ENCODE measurements around the gene C16orf95. TPM values are rescaled to one million over a fixed set of nuclear protein-coding genes. Genes with fewer than 3 reads are reported as not detected.

Gene C16orf95
- total and polyA plus RNA-seq, 2 of the 4 experiments (the other 2 are of a cell fraction): 2.0 to 4.7 TPM

GRCh38 chr16:87295259-87295658 lies 21.9 kb downstream of the C16orf95 start:
- Histone ChIP-seq H3K4me1 (ENCODE audit: control insufficient read depth, insufficient read depth, low read length) (no peaks in the 10 kb centered on the region), H3K4me2 (ENCODE audit: low read depth, low read length) (no peak overlapping the region), H3K4ac (ENCODE audit: low read depth, low read length) (no peak overlapping the region), H2BK5ac (ENCODE audit: low read depth, low read length, poor library complexity, severe bottlenecking) (no peak overlapping the region), H2AK9ac (replicated peaks; ENCODE audit: low read depth, low read length, poor library complexity) (no peak overlapping the region), H2BK20ac (ENCODE audit: low read depth, low read length) (no peak overlapping the region), H4K20me1 (ENCODE audit: insufficient read depth, low read length) (no peaks in the 10 kb centered on the region), H4K91ac (ENCODE audit: insufficient read depth, low read depth, low read length) (no peak overlapping the region), H3K27ac (ENCODE audit: insufficient read depth, low read length) (no peak overlapping the region), H3K36me3 (ENCODE audit: control insufficient read depth, insufficient read depth, low read length) (no peaks in the 10 kb centered on the region), H2AFZ (replicated peaks; ENCODE audit: low read length, poor library complexity) (no peak overlapping the region), H2AK5ac (ENCODE audit: low read depth, low read length) (no peak overlapping the region), H3K9me3 (ENCODE audit: control insufficient read depth, insufficient read depth, low read length) (peaks cover 6% of the 10 kb centered on the region), H3K79me1 (ENCODE audit: low read depth in 1 of 2, low read length in 2 of 2) (no peaks in the 10 kb centered on the region), H3K4me3 (ENCODE audit: insufficient read depth, low read depth, low read length) (no peak overlapping the region), H3K18ac (ENCODE audit: low read depth, low read length) (no peak overlapping the region), H3K56ac (ENCODE audit: extremely low read depth, insufficient read depth, low read length) (no peak overlapping the region), H2BK15ac (ENCODE audit: low read depth, low read length) (no peak overlapping the region), H4K8ac (ENCODE audit: low read depth in 2 of 2, low read length in 2 of 2) (no peak overlapping the region), H3K14ac (replicated peaks; ENCODE audit: low read depth, low read length) (no peak overlapping the region; the same call in 1 of the 2 replicates), H4K5ac (ENCODE audit: low read depth, low read length) (no peak overlapping the region), H3K9me1 (ENCODE audit: insufficient read depth, low read length) (no peaks in the 10 kb centered on the region), H3K27me3 (ENCODE audit: control insufficient read depth, insufficient read depth, low read length) (peaks cover 2% of the 10 kb centered on the region; the same call in 1 of the 2 replicates), H2BK120ac (ENCODE audit: low read depth, low read length) (no peak overlapping the region), H3K9ac (ENCODE audit: low read depth, low read length) (no peak overlapping the region), H3K23ac (ENCODE audit: low read depth, low read length) (no peak overlapping the region)
- no TSS peak for BruUV-seq (replicated peaks)
- TF ChIP-seq MAFK (IDR thresholded peaks at IDR 0.05; ENCODE audit: low read depth, low read length) (no peak), FOS (IDR thresholded peaks at IDR 0.05; ENCODE audit: low read depth, low read length) (no peak), POLR2A (IDR thresholded peaks at IDR 0.05; ENCODE audit: low read depth, low read length) (no peak), RAD21 (IDR thresholded peaks at IDR 0.05; ENCODE audit: low read length) (no peak), RFX5 (IDR thresholded peaks at IDR 0.05; ENCODE audit: low read depth, low read length) (no peak), USF2 (IDR thresholded peaks at IDR 0.05; ENCODE audit: low read depth, low read length) (no peak), RCOR1 (IDR thresholded peaks at IDR 0.05; ENCODE audit: insufficient replicate concordance, low read length) (no peak), SMC3 (IDR thresholded peaks at IDR 0.05; ENCODE audit: low read depth, low read length) (no peak), MXI1 (IDR thresholded peaks at IDR 0.05; ENCODE audit: borderline replicate concordance, low read depth, low read length) (no peak), MAZ (IDR thresholded peaks at IDR 0.05; ENCODE audit: borderline replicate concordance, low read depth, low read length) (no peak), CTCF (conservative IDR thresholded peaks at IDR 0.05; ENCODE audit: low read depth, low read length) (no peak), BHLHE40 (IDR thresholded peaks at IDR 0.05; ENCODE audit: low read depth, low read length) (no peak), NFE2L2 (IDR thresholded peaks at IDR 0.05; ENCODE audit: low read depth, low read length) (no peak), ELK1 (IDR thresholded peaks at IDR 0.05; ENCODE audit: borderline replicate concordance, low read depth, low read length) (no peak), CEBPB (IDR thresholded peaks at IDR 0.05; ENCODE audit: low read depth, low read length) (no peak), CHD1 (IDR thresholded peaks at IDR 0.05; ENCODE audit: low read depth, low read length) (no peak)
- intact Hi-C loops (cut with micrococcal nuclease) (no loop called here), in situ Hi-C loops (cut with MboI; ENCODE audit: low sequenced_read_pairs) (no loop called here), dilution Hi-C loops (cut with HindIII; ENCODE audit: low sequenced_read_pairs, unreplicated experiment) (no loop called here)
- CTCF ChIA-PET: no interaction called here
- 100% methylated on average over 2 of the region's 4 CpGs; no CpG with 5 or more reads in 1 of the 2 experiments for WGBS, 2 experiments (ENCODE audit: extremely low coverage in 2 of 2, insufficient read length in 1 of 2)
- POLR2A ChIA-PET (ENCODE audit: unreplicated experiment): no interaction called here
- DNase-seq (no peak), ATAC-seq (ENCODE audit: low read depth) (no peak)

Measured in IMR-90 (cell line).